Stimulated activated CD8-positive, alpha-beta memory T cell treated with anti-CD3 and anti-CD28 coated beads, Interleukin-4, amount 100 ng/mL, for 24 hours (primary cell): Measurements from ENCODE around the gene DDIT4.
A peak's percentile ranks its signal among the peaks of the same experiment; 100 is the strongest.
"Not testable (repeated sequence)": the region's sequence is repeated elsewhere in the genome, so short reads cannot be mapped to it uniquely, and the experiment has no call there.

Experiments used
- DNase-seq: peaks from one replicate; pipeline ENCODE4 v3.0.0-alpha.2; 2020; ENCODE audit warnings: low read depth

Gene DDIT4

GRCh38 chr10:72267819-72268399 is 5.8 kb upstream of the DDIT4 start:
- no peak for DNase-seq

DNA sequence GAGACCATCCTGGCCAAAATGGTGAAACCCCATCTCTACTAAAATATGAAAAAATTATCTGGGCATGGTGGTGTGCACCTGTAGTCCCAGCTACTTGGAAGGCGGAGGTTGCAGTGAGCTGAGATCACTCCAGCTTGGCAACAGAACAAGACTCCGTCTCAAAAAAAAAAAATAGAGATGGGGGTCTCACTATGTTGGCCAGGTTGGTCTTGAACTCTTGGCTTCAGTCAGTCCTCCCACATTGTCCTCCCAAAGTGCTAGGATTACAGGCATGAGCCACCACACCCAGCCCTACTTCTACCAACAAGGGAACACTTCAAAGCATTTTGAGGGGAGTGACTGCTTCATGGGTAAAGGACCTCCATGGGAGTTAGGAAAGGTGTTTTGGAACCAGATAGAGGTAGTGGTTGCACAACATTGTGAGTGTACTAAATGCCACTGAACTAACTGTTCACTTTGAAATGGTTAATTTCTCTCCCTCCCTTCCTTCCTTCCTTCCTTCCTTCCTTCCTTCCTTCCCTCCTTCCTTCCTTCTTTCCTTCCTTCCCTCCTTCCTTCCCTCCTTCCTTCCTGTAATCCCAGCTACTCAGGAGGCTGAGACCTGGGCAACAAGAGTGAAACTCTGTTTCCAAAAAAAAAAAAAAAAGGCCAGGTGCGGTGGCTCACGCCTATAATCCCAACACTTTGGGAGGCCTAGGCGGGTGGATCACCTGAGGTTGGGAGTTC is 5.1 kb upstream of the DDIT4 start:
- DNase-seq, result not testable (repeated sequence)

DNA sequence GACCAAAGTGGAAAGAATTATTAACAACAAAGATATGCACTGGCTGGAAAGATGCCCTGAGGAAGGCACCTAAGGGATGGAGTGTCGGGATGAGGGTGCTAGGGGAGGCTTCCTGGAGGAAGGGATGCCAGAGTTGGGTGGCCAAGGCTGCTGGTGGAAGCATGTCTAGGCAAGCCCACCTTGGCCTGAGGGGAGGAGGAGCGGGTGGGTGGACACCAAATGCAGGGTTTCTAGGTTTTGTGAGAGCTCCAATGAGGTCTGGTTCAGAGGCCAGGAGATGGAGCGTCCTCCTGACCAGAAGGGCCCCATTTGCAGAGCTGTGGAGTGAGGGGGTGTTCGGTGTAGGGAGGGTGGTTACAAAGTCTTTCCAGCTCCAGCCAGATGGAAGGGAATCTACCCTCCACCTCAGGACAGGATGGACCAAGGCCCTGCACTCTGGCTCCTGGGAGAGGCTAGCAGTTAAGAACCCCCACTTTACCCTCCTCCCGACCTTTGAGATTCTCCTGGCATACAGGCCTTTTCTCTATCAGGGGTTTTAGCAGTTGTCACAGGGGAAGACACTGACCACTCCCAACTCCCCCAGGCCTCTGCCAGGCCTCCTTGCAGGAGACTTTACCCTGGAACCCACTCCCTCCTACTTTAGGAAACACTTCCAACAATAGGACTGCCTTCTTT is 3.0 kb upstream of the DDIT4 start:
- no peak for DNase-seq

GRCh38 chr10:72272689-72273409 is 875 bp upstream of the DDIT4 start:
- no peak for DNase-seq

DNA sequence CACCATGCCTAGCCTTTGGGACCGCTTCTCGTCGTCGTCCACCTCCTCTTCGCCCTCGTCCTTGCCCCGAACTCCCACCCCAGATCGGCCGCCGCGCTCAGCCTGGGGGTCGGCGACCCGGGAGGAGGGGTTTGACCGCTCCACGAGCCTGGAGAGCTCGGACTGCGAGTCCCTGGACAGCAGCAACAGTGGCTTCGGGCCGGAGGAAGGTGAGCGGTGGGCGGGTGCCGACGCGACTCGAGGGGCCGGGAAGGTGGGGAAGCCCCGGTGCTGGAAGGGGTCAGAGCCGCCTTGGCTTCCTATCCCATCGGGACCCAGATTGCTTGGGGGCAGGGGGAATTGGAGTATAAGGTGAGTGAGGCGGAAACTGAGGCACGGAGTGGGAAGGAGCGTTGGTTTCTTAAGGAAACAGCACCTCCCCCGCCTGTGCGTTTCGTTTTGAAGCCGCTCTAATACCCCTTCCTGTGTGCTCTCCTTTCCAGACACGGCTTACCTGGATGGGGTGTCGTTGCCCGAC is 547 bp downstream of the DDIT4 start:
- DNase-seq, result no peak

DNA sequence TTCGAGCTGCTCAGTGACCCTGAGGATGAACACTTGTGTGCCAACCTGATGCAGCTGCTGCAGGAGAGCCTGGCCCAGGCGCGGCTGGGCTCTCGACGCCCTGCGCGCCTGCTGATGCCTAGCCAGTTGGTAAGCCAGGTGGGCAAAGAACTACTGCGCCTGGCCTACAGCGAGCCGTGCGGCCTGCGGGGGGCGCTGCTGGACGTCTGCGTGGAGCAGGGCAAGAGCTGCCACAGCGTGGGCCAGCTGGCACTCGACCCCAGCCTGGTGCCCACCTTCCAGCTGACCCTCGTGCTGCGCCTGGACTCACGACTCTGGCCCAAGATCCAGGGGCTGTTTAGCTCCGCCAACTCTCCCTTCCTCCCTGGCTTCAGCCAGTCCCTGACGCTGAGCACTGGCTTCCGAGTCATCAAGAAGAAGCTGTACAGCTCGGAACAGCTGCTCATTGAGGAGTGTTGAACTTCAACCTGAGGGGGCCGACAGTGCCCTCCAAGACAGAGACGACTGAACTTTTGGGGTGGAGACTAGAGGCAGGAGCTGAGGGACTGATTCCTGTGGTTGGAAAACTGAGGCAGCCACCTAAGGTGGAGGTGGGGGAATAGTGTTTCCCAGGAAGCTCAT is 1.1 kb downstream of the DDIT4 start:
- DNase-seq, result peak; percentile 60

DNA sequence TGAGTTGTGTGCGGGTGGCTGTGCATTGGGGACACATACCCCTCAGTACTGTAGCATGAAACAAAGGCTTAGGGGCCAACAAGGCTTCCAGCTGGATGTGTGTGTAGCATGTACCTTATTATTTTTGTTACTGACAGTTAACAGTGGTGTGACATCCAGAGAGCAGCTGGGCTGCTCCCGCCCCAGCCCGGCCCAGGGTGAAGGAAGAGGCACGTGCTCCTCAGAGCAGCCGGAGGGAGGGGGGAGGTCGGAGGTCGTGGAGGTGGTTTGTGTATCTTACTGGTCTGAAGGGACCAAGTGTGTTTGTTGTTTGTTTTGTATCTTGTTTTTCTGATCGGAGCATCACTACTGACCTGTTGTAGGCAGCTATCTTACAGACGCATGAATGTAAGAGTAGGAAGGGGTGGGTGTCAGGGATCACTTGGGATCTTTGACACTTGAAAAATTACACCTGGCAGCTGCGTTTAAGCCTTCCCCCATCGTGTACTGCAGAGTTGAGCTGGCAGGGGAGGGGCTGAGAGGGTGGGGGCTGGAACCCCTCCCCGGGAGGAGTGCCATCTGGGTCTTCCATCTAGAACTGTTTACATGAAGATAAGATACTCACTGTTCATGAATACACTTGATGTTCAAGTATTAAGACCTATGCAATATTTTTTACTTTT is 1.8 kb downstream of the DDIT4 start:
- DNase-seq, result no peak

GRCh38 chr10:72276013-72276387 is 2.3 kb downstream of the DDIT4 start:
- no peak for DNase-seq

DNA sequence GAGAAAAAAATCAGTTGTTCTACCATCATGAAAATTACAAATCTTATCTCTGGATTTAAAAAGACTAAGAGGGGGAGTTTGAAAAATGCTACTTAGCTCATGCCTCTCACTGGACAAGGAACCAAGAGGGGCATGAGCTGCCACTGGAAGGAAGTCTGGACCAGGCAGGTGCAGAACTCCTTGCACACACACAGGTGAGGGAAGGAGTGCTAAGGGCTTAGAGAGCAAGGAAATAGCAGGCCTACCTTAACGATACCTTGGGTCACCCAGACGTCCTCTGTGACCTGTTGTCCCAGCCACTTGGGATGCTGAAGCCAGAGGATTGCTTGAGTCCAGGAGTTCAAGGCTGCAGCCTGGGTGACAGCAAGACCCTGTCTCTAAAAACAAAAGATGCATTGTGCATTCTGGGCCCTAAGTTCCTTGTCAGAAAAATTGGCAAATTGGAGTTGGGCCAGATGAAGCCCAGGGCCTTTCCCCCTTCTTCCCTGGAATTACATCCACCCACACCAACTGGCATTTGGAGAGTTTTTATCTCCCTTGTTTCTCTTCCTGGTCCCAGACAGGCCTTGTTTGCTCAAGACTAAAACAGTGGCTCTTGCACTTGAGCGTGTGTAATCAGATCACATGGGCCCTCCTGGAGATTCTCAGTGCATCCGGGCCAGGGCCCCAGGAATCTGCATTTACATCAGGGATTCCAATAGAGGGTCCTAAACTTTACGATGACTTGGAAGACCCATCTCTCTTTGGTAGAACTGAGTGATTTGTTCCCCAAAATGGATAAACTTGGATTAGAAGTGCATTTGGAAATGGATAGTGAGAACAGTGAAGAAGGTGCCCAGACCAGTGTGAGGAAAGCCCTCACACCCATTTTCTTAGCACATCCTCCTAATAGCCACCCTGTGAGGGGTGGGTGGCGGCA is 3.0 kb downstream of the DDIT4 start:
- DNase-seq, result no peak

DNA sequence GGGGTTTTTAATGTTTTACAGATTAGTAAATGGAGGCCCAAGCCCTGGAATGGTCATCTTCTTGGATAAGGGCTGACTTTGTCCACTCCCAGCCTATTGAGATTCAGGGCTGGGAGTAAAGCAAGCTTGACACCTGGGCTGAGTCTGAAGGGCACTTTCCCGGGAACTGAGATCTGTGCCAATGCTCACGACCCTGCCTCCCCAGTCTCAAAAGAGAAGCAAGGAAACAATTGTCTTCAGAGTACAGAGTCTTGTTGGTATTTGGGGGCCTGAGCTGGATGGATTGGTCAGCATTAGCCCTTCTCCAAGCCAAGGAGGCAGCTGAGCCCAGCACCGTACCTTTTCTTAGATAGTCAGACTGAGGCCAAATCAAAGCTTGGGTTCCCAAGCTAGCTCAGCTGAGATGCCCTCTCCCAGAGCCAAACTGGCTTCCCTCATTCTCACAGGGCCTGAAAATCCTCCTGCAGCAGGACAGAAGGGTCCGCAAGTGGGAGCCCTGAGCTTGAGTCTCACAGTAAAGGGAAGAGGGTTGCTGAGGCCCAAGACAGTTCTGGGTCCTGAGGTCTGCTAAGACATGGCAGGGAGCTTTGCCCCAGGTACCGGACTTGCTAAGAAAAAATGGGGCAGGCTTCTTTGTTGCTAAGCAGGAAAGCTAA is 3.7 kb downstream of the DDIT4 start:
- no peak for DNase-seq

DNA sequence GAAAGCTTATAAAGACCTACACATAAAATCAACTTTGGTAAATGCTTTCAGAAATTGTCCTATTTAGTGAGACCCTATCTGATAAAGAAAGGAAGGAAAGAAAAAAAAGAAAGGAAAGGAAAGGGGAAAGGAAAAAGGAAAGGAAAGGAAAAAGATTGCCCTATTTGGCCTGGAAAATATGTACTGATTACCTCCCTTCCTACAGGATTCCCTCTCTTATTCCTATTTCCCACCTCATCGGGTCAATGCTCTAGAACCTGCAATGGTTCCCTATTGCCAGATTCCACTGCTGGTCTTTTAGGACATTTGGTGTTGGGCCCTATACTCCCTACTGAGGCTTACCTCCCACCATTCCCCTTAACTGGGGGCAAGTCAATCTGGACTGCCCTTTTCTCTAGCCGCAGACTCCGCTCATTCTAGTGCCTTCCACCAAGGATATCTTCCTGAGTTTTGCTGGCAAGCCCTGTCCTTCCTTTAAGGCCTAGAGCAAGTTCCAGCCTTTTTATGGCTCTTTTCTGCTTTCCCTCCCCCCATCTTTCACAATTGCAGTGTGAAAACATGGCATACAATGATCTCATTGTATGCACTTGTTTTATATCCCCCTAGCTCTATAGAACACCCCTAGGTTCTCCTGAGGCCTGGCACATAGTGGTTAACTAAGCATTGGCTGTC is 4.4 kb downstream of the DDIT4 start:
- no peak for DNase-seq

- DNase-seq, result no peak
Measured at GRCh38 chr10:72278668-72279393, 5.1 kb downstream of the DDIT4 start.

DNA sequence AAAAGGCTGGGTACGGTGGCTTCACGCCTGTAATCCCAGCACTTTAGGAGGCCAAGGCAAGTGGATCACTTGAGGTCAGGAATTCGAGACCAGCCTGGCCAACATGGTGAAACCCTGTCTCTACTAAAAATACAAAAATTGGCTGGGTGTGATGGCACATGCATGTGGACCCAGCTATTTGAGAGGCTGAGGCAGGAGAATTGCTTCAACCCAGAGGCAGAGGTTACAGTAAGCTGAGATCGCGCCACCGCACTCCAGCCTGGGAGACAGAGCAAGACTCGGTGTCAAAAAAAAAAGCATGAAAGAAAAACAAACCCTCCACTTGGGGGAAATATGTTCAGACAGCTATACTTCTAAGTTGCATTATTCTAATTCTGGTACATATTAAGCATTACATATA is 5.9 kb downstream of the DDIT4 start:
- not testable (repeated sequence) for DNase-seq

DNA sequence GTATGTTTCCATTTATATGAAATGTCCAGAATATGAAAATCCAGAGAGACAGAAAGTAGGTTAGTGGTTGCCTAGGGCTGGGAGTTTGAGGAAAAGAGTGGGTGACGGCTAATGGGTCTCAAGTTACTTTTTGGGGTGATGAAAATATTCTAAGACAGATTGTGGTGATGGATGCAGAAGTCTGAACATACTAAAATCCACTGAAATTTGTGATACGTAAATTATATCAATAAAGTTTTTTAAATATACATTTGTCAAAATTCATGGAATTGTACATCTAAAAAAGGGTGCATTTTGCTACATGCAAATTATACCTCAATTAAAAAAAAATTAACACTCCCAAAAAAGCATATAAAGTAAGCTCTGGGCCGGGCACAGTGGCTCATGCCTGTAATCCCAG is 9.4 kb downstream of the DDIT4 start:
- DNase-seq, result no peak

DNA sequence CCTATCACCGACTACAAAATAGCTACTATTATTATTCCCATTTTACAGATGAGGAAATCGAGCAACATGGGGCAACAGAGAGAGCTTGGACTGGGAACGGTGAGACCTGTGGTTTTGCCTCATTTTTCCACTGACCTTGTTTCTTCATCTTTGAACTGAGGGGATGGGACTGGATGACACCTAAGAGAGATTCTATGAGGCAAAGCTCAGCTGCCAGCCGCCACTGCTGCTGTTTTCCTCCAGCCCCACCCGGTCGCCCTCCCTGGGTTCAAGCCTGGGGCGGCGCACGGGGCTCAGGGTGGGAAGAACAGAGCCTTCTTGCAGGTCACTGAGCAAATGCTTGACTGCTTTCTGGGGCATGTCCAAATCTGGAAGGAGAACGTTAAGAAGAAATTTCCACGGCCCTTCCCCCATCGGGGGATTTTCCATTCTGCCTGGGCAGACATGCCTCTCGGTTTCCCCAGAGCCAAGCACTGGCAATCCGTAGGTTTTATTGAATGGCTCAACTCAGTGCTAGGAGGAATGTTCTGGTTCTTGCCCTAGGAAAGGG is 12.3 kb downstream of the DDIT4 start:
- no peak for DNase-seq

- DNase-seq, result no peak
Measured at GRCh38 chr10:72291019-72291532, 17.4 kb downstream of the DDIT4 start.

GRCh38 chr10:72292223-72292691 is 18.5 kb downstream of the DDIT4 start:
- no peak for DNase-seq

- DNase-seq, result no peak
Measured at GRCh38 chr10:72295330-72295910, 21.7 kb downstream of the DDIT4 start.
